ENCODE data around the gene OR51G1. TPM values are rescaled to one million over a fixed set of nuclear protein-coding genes. Genes with fewer than 3 reads are reported as not detected.
"Not testable (repeated sequence)": the region's sequence is repeated elsewhere in the genome, so short reads cannot be mapped to it uniquely, and the experiment has no call there.

OR51G1 gene
- total RNA-seq, result not detected

GRCh38 chr11:4924239-4924638 lies at the start of gene OR51G1:
Gene OR51G1 (minus strand): TSS chr11:4924339. CDS start chr11:4924339, 0 bp downstream.
- Histone ChIP-seq H3K4me3 (ENCODE audit: low read length) (no peak within 1 kb of the TSS), H3K27me3 (ENCODE audit: insufficient read depth, low read length) (no peaks in the 10 kb centered on the region), H3K9me3 (ENCODE audit: low read depth, low read length) (no peaks in the 10 kb centered on the region), H3K4me1 (ENCODE audit: insufficient read depth, low read length) (no peaks in the 10 kb centered on the region)

GRCh38 chr11:4962816-4963215 lies 38.7 kb upstream of the OR51G1 start:
- Histone ChIP-seq H3K27me3 (ENCODE audit: insufficient read depth, low read length) (no peaks in the 10 kb centered on the region), H3K4me3 (ENCODE audit: low read length) (no peak overlapping the region)

GRCh38 chr11:4960877-4961276 lies 36.7 kb upstream of the OR51G1 start:
- no peaks in the 10 kb centered on the region for H3K9me3 ChIP-seq (ENCODE audit: low read depth, low read length)
- no peaks in the 10 kb centered on the region for H3K4me1 ChIP-seq (ENCODE audit: insufficient read depth, low read length)
- no peaks in the 10 kb centered on the region for H3K27me3 ChIP-seq (ENCODE audit: insufficient read depth, low read length)

More at GRCh38 chr11:4962816-4963215, 38.7 kb upstream of the OR51G1 start:
- no peaks in the 10 kb centered on the region for H3K9me3 ChIP-seq (ENCODE audit: low read depth, low read length)
- H3K4me1 ChIP-seq (ENCODE audit: insufficient read depth, low read length), result no peaks in the 10 kb centered on the region

GRCh38 chr11:4957396-4957795 lies 33.3 kb upstream of the OR51G1 start:
- Histone ChIP-seq H3K9me3 (ENCODE audit: low read depth, low read length) (no peaks in the 10 kb centered on the region), H3K4me3 (ENCODE audit: low read length) (no peak overlapping the region), H3K4me1 (ENCODE audit: insufficient read depth, low read length) (no peaks in the 10 kb centered on the region), H3K27me3 (ENCODE audit: insufficient read depth, low read length) (no peaks in the 10 kb centered on the region)

More at GRCh38 chr11:4960877-4961276, 36.7 kb upstream of the OR51G1 start:
- no peak overlapping the region for H3K4me3 ChIP-seq (ENCODE audit: low read length)

- not testable (repeated sequence) for H3K27me3 ChIP-seq (ENCODE audit: insufficient read depth, low read length); H3K4me1 ChIP-seq (ENCODE audit: insufficient read depth, low read length); H3K9me3 ChIP-seq (ENCODE audit: low read depth, low read length); H3K4me3 ChIP-seq (ENCODE audit: low read length)
Observed at GRCh38 chr11:4955613-4956012, 31.5 kb upstream of the OR51G1 start, which contains the start of gene OR51A2. Gene OR51A2 (minus strand): TSS chr11:4955713. CDS start chr11:4955713, 0 bp downstream.

GRCh38 chr11:4947505-4947904 lies 23.4 kb upstream of the OR51G1 start, which contains the start of gene OR51A4:
Gene OR51A4 (minus strand): TSS chr11:4947605. CDS start chr11:4947100, 505 bp downstream.
- Histone ChIP-seq H3K9me3 (ENCODE audit: low read depth, low read length) (no peaks in the 10 kb centered on the region), H3K4me3 (ENCODE audit: low read length) (no peak within 1 kb of the TSS), H3K27me3 (ENCODE audit: insufficient read depth, low read length) (no peaks in the 10 kb centered on the region), H3K4me1 (ENCODE audit: insufficient read depth, low read length) (no peaks in the 10 kb centered on the region)

GRCh38 chr11:4936745-4937144 lies 12.6 kb upstream of the OR51G1 start:
- Histone ChIP-seq H3K9me3 (ENCODE audit: low read depth, low read length) (no peaks in the 10 kb centered on the region), H3K4me3 (ENCODE audit: low read length) (no peak overlapping the region), H3K27me3 (ENCODE audit: insufficient read depth, low read length) (no peaks in the 10 kb centered on the region), H3K4me1 (ENCODE audit: insufficient read depth, low read length) (no peaks in the 10 kb centered on the region)

GRCh38 chr11:4932751-4933150 lies 8.6 kb upstream of the OR51G1 start:
- no peak overlapping the region for H3K4me3 ChIP-seq (ENCODE audit: low read length)
- no peaks in the 10 kb centered on the region for H3K9me3 ChIP-seq (ENCODE audit: low read depth, low read length)
- H3K4me1 ChIP-seq (ENCODE audit: insufficient read depth, low read length), result no peaks in the 10 kb centered on the region
- no peaks in the 10 kb centered on the region for H3K27me3 ChIP-seq (ENCODE audit: insufficient read depth, low read length)

- Histone ChIP-seq H3K27me3 (ENCODE audit: insufficient read depth, low read length) (no peaks in the 10 kb centered on the region), H3K9me3 (ENCODE audit: low read depth, low read length) (no peaks in the 10 kb centered on the region), H3K4me3 (ENCODE audit: low read length) (no peak overlapping the region), H3K4me1 (ENCODE audit: insufficient read depth, low read length) (no peaks in the 10 kb centered on the region)
Observed at GRCh38 chr11:4926608-4927007, 2.5 kb upstream of the OR51G1 start.

GRCh38 chr11:4922304-4922703 lies 1.8 kb downstream of the OR51G1 start:
- H3K9me3 ChIP-seq (ENCODE audit: low read depth, low read length), result no peaks in the 10 kb centered on the region
- H3K4me3 ChIP-seq (ENCODE audit: low read length), result no peak overlapping the region
- H3K4me1 ChIP-seq (ENCODE audit: insufficient read depth, low read length), result no peaks in the 10 kb centered on the region
- no peaks in the 10 kb centered on the region for H3K27me3 ChIP-seq (ENCODE audit: insufficient read depth, low read length)

GRCh38 chr11:4921796-4922195 lies 2.3 kb downstream of the OR51G1 start:
- no peaks in the 10 kb centered on the region for H3K9me3 ChIP-seq (ENCODE audit: low read depth, low read length)
- H3K4me3 ChIP-seq (ENCODE audit: low read length), result no peak overlapping the region
- H3K4me1 ChIP-seq (ENCODE audit: insufficient read depth, low read length), result no peaks in the 10 kb centered on the region
- H3K27me3 ChIP-seq (ENCODE audit: insufficient read depth, low read length), result no peaks in the 10 kb centered on the region

GRCh38 chr11:4919250-4919649 lies 4.9 kb downstream of the OR51G1 start, which contains the start of gene OR51G2:
Gene OR51G2 (minus strand): TSS chr11:4919350. CDS start chr11:4915663, 3,687 bp downstream.
- H3K27me3 ChIP-seq (ENCODE audit: insufficient read depth, low read length), result no peaks in the 10 kb centered on the region
- no peaks in the 10 kb centered on the region for H3K9me3 ChIP-seq (ENCODE audit: low read depth, low read length)
- H3K4me3 ChIP-seq (ENCODE audit: low read length), result no peak within 1 kb of the TSS

GRCh38 chr11:4916581-4916980 lies 7.6 kb downstream of the OR51G1 start:
- Histone ChIP-seq H3K4me1 (ENCODE audit: insufficient read depth, low read length) (no peaks in the 10 kb centered on the region), H3K4me3 (ENCODE audit: low read length) (no peak overlapping the region), H3K27me3 (ENCODE audit: insufficient read depth, low read length) (no peaks in the 10 kb centered on the region), H3K9me3 (ENCODE audit: low read depth, low read length) (no peaks in the 10 kb centered on the region)

More at GRCh38 chr11:4919250-4919649, 4.9 kb downstream of the OR51G1 start, which contains the start of gene OR51G2:
- no peaks in the 10 kb centered on the region for H3K4me1 ChIP-seq (ENCODE audit: insufficient read depth, low read length)

- Histone ChIP-seq H3K27me3 (ENCODE audit: insufficient read depth, low read length) (no peaks in the 10 kb centered on the region), H3K4me3 (ENCODE audit: low read length) (no peak within 1 kb of the TSS), H3K4me1 (ENCODE audit: insufficient read depth, low read length) (no peaks in the 10 kb centered on the region), H3K9me3 (ENCODE audit: low read depth, low read length) (no peaks in the 10 kb centered on the region)
Observed at GRCh38 chr11:4903484-4903883, 20.7 kb downstream of the OR51G1 start, which contains the start of gene OR51A7. Gene OR51A7 (plus strand): TSS chr11:4903783. CDS start chr11:4907370, 3,587 bp downstream.

GRCh38 chr11:4891996-4892640 lies 32.0 kb downstream of the OR51G1 start:
- Histone ChIP-seq H3K4me3 (ENCODE audit: low read length) (no peak overlapping the region), H3K4me1 (ENCODE audit: insufficient read depth, low read length) (no peaks in the 10 kb centered on the region), H3K9me3 (ENCODE audit: low read depth, low read length) (no peaks in the 10 kb centered on the region)

GRCh38 chr11:4890279-4890678 lies 33.9 kb downstream of the OR51G1 start:
- Histone ChIP-seq H3K4me3 (ENCODE audit: low read length) (no peak overlapping the region), H3K27me3 (ENCODE audit: insufficient read depth, low read length) (no peaks in the 10 kb centered on the region), H3K4me1 (ENCODE audit: insufficient read depth, low read length) (no peaks in the 10 kb centered on the region), H3K9me3 (ENCODE audit: low read depth, low read length) (no peaks in the 10 kb centered on the region)

More at GRCh38 chr11:4891996-4892640, 32.0 kb downstream of the OR51G1 start:
- H3K27me3 ChIP-seq (ENCODE audit: insufficient read depth, low read length), result no peaks in the 10 kb centered on the region
